C4-2B (cell line): ENCODE results near the gene SLC4A4.

Experiments used
- H3K27ac ChIP-seq: fragments of 450-650 bp; 2 replicates; pipeline ENCODE4 v1.5.1; 2017
- CTCF ChIP-seq: fragments of 450-650 bp; conservative IDR thresholded peaks from 2 replicates; pipeline ENCODE4 v1.5.1; 2017; ENCODE audit warnings: mild to moderate bottlenecking
- ZFX ChIP-seq: fragments of 450-650 bp; IDR thresholded peaks from 2 replicates; pipeline ENCODE4 v1.6.1; 2017

The SLC4A4 gene

GRCh38 chr4:71338846-71339593 is at the start of gene SLC4A4:
Gene SLC4A4 (plus strand): TSS chr4:71339020.
- TF ChIP-seq ZFX = no peak
- TF ChIP-seq CTCF = no peak
- no peak within 1 kb of the TSS for H3K27ac ChIP-seq

GRCh38 chr4:71290074-71290473 is 48.7 kb upstream of the SLC4A4 start:
- no peak for TF ChIP-seq ZFX
- no peak for TF ChIP-seq CTCF
- no peak overlapping the region for H3K27ac ChIP-seq

GRCh38 chr4:71290476-71290875 is 48.3 kb upstream of the SLC4A4 start:
- no peak overlapping the region for H3K27ac ChIP-seq
- TF ChIP-seq CTCF = no peak
- TF ChIP-seq ZFX = no peak

- TF ChIP-seq CTCF (no peak), ZFX (no peak)
- H3K27ac ChIP-seq = no peak overlapping the region
Measured at GRCh38 chr4:71292228-71292627, 46.6 kb upstream of the SLC4A4 start.

- TF ChIP-seq ZFX = no peak
- TF ChIP-seq CTCF = no peak
- H3K27ac ChIP-seq = no peak overlapping the region
Measured at GRCh38 chr4:71293705-71294104, 45.1 kb upstream of the SLC4A4 start.

- TF ChIP-seq ZFX = no peak
- no peak for TF ChIP-seq CTCF
- H3K27ac ChIP-seq = no peak overlapping the region
Measured at GRCh38 chr4:71294301-71294700, 44.5 kb upstream of the SLC4A4 start.

GRCh38 chr4:71296945-71297344 is 41.9 kb upstream of the SLC4A4 start:
- TF ChIP-seq CTCF (no peak), ZFX (no peak)
- H3K27ac ChIP-seq = no peak overlapping the region; the same call in 1 of the 2 replicates
